GM19351 (cell line): Measurements from ENCODE around the gene KLHDC8B.

Experiments used
- ATAC-seq: cut with Tn5 transposase; IDR thresholded peaks from one replicate; pipeline ENCODE4 v1.9.1; 2021; ENCODE audit warnings: mild to moderate bottlenecking, moderate library complexity; ENCODE audit not compliant: unreplicated experiment

KLHDC8B gene

GRCh38 chr3:49158103-49158709 lies 13.2 kb upstream of the KLHDC8B start:
- no peak for ATAC-seq

- ATAC-seq: no peak
Measured at GRCh38 chr3:49158792-49159191, 12.6 kb upstream of the KLHDC8B start.

- no peak for ATAC-seq
Measured at GRCh38 chr3:49161197-49161596, 10.2 kb upstream of the KLHDC8B start.

GRCh38 chr3:49161808-49162530 lies 9.4 kb upstream of the KLHDC8B start:
- ATAC-seq: no peak

GRCh38 chr3:49162751-49163419 lies 8.5 kb upstream of the KLHDC8B start:
- ATAC-seq: no peak

DNA sequence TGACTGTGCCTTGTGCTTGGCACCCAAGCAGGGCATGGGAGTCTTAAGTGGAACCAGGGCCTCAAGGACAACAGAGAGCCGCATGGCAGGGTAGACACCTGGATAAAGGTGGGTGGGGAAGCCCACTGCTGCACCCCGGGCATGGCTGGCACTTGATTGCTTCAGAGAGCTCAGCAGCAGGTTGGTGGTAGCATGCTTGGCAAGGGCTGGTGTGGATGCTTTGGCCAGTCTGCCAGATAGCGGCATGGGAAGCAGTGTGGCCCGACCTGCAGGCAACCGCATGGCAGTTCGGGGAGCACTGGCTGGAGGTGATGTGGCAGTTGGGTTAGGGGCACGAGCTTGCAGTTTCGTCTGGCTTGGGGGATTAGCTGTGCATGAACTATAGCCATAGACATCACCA lies 7.8 kb upstream of the KLHDC8B start:
- no peak for ATAC-seq

- ATAC-seq: no peak
Measured at GRCh38 chr3:49164983-49165720, 6.2 kb upstream of the KLHDC8B start.

DNA sequence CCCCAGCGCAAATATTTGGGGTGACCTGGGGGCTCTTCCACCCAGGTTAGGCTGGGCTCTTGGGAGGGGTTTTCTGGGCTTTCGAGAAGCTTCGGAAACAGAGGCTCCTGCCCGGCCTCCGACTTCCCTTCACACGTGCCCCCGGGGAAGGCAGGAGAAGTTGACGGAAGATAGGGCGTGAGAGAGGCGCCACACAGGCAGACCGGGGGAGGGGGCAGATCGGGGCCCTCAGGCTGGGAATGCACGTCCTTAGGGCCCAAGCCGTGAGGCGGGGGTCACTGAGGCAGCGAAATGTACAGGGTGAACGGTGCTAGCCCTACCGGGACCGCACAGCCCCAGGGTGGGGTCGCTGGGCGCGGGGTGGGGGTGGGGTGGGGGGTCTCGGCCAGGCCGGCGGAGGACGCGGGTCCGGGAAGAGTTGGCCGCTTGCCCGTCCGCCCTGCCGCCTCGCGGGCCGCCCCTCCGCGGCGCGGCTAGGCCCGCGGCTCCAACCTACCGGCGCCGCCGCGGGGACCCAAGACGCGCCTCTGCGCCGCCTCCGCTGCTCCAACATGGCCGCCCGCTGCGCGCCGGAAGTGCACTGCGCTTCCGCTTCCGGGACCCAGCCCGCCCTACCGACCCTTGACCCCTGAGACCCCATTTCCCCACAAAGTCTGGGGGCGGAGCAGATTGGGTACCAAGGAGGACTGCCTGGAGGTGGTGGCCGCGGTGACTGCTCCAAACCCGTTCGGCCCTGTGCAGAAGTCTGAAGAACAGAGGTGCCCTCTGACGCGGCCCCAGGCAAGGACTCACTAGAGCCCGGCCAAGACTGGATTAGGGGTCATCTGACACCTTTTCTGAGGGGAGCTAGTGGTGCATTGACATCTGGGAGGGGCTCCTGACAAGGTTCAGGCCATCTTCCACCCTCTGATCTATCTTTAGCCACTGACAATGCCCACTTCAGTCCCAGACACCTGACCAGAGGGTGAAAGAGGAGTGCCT lies 5.3 kb upstream of the KLHDC8B start, which contains the start of gene CCDC71:
Gene CCDC71 (minus strand): TSS at position 561 of the 981 bp plus-strand sequence. CDS start 2,123 bp downstream, outside the sequence.
- peak; percentile 74 for ATAC-seq

DNA sequence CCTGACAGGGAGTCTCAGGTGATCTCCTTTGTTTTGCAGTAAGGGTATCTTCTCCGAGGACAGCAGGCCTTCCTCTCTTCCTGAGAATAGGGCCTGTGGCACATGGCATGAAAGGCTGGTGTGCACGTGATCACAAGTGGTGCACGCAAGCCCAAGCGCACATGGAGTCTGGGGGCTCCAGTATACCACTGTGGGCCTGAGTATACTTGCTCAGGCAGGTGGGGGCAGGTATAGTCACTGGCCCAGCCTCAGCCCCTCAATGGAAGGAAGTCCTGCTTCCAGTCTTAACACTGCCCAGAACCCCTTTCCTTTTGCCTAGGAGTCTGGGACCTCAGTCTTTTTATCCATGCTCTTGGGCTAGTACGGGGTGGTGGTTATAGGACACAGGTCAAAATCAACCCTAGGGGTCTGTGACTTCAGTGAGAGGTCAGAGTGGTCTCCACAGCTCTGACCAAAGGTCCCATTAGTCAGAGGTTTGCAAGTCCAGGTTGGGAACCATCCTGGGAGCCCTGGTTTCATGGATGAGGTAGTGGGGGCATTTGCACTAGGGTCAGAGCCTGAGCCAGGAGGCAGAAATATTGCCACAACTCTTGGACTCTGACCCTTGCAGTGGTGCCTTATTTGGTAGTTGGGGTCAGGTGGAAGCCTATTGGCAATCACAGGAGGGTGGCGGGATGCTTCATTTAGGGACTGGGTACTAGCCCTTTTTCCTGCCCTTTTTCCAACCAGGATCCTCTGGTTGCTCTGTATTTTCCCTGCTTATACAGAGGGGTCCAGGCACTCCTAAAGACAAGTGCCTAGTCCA lies 4.4 kb upstream of the KLHDC8B start:
- ATAC-seq: no peak

- no peak for ATAC-seq
Measured at GRCh38 chr3:49170744-49171118, 667 bp upstream of the KLHDC8B start.

GRCh38 chr3:49171775-49172500 lies 540 bp downstream of the KLHDC8B start:
- no peak for ATAC-seq

DNA sequence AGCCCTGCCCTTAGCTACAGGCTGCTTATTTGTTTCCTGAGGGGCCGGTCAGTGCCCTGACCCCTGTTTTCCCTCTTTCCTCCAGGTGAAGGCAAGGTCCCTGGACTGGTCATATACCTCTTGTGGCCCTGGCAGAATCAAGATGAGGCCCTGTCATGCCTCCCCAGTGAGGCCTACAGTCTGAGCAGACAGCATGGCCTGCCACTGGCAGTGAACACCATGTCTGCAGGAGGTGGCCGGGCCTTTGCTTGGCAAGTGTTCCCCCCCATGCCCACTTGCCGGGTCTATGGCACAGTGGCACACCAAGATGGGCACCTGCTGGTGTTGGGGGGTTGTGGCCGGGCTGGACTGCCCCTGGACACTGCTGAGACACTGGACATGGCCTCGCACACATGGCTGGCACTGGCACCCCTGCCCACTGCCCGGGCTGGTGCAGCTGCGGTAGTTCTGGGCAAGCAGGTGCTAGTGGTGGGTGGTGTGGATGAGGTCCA lies 1.2 kb downstream of the KLHDC8B start:
- ATAC-seq: no peak

GRCh38 chr3:49173116-49173791 lies 1.9 kb downstream of the KLHDC8B start:
- ATAC-seq: no peak

GRCh38 chr3:49173792-49174170 lies 2.4 kb downstream of the KLHDC8B start:
- ATAC-seq: no peak

- ATAC-seq: no peak
Measured at GRCh38 chr3:49174397-49174985, 3.1 kb downstream of the KLHDC8B start.

GRCh38 chr3:49175530-49175929 lies 4.1 kb downstream of the KLHDC8B start:
- ATAC-seq: no peak

DNA sequence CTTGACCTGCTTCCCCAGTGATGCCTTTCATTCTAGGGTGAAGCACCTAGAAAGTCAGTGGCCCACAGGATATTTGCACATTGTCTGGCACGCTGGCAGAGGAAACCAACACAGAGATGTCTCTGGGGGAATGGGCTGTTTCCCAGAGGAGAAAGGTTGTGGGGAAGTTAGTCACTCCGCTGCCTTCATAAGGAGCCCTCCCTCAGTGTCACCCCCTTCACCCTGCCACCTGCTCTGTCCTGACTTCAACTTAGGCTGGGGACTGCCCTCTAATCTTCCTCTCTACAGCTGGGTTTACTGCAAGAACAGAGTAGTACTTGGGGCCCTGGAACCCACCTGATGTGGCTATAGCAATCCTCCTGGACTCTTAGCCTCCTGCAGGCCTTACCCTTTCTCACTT lies 5.7 kb downstream of the KLHDC8B start:
- no peak for ATAC-seq

DNA sequence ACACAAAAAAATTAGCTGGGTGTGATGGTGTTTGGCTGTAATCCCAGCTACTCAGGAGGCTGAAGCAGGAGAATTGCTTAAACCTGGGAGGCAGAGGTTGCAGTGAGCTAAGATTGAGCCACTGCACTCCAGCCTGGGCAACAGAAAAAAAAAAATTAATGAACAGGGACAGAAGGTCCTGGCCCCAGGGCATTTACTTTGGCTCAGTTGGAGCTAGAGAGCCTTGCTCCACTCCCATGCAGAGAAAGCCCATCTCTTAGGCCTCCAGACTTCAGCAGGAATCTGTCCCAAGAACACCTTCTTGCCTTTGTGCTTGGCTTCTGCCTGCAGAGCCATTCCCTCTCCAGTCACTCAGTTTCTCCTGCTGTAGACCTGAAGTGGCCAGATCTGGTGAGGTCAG lies 8.7 kb downstream of the KLHDC8B start:
- no peak for ATAC-seq
